Activated naive CD8-positive, alpha-beta T cell treated with anti-CD3 and anti-CD28 coated beads, Interleukin-2, amount 50 U/mL, for 16 hours (primary cell): ENCODE results near the gene SLC17A7.

ENCODE experiments used
- DNase-seq: peaks from one replicate; pipeline ENCODE4 v3.0.0-alpha.2; 2020; ENCODE audit warnings: low read depth, low spot score

The SLC17A7 gene

DNA sequence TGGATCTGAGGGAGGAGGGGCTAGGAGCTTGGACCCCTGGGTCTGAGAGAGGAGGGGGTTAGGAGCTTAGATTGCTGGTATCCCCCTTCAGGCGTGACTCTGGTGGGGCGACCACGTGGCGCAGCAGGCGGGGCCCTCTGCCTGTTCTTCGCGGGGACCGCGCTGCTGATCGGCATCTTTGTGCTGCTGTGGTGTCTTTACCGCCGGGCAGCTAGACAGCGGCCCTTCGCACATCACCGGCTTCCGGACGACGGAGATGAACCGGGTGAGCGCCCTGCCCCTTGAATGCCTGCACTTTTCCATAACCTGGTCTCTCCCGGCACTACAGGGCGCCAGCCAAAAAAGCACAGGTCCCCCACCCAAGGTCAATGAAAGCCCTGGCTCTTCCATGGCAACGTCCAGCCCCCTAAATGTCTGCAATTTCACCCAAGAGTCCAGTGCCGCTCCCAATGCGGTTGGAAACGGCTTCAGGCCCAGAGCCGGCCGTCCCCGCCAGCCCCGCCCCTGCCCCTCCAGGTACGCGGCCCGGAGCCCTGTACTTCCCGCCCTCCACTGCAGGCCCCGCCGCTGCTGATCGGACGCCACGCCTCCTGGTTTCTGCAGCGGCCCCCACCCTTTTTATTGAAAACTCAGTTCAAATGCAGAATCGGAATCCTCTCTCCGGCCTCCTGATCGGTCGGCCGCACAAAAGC is 13.3 kb downstream of the SLC17A7 start:
- DNase-seq: no peak

DNA sequence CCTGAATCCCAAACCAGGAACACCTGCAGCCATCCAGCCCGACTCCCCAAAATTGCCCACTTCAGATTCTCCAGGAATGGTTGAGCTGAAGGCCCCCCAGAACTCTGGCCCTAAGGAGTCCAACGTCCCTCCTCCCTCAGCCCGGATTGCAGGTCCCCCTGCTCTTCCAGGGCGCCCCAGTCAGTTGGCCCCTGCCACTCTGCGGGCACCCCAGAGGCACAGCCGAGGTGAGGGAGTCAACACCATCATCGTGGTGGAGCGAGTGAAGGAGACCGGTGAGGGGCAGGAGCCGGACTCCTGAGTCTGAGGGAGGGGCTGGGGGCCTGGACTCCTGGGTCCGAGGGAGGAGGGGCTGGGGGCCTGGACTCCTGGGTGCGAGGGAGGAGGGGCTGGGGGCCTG is 14.0 kb downstream of the SLC17A7 start:
- DNase-seq: no peak

DNA sequence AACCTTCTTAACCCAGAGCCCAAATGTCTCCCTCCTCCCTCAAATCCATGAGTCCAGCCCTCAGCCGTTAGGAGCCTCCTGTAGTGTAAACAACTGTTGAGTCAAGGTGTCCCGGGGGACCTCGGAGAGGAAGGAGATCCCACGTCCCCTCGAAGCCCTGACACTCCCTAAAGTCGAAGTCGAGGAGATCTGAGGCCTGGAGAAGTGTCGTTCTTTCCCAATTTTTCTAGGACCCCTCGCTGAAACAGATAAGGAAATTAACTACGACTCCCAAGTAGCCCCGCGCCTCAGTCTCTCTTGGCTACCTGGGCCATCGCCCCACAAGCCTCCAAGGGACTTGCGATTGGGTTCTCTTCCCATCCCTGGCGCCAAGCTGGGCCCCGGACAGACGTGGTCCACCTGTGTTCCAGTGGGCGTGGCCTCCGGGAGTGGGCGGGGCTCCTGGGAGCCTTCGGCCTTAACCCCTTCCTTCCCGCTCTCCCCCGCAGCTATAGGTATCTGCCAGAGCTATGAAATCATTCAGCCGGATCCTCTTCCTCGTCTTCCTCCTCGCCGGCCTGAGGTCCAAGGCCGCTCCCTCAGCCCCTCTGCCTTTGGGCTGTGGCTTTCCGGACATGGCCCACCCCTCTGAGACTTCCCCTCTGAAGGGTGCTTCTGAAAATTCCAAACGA is 15.3 kb downstream of the SLC17A7 start:
- DNase-seq: no peak

DNA sequence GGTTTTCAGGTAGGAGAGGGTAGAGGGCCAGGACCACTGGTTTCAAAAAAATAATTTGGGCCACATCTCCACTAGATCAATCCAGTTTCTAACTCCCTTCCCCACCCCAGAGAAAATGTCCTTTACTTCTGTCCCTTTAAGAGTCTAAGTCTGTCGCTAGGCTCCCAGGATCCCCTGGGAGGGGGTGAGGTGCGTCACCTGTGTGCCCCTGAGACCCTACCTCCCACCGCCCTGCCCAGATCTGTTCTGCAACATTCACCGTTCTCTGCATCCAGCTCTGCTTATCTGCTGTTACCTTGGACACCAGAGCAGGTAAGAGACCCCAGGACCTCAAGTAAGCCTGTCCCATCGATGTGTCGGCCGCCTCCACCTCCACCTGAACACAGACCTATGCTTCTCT is 16.1 kb downstream of the SLC17A7 start, which contains the start of gene GFY:
Gene GFY (plus strand): TSS at position 211 of the 400 bp plus-strand sequence. CDS start 1,043 bp downstream, outside the sequence.
- DNase-seq: no peak

DNA sequence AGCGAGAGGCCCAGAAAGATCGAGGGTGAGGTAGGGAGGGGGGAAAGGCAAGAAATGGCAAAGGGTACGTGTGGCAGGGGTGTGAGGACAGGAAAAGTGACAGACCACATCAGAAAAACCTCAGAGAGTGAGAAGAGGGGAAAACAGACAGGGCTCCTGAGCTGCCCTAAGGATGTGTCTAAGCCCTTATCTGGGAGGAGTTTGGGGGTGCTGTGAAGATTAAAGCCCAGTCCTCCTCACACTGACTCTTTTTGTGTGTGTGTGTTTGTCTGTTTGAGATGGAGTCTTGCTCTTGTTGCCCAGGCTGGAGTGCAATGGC is 17.4 kb downstream of the SLC17A7 start:
- no peak for DNase-seq

DNA sequence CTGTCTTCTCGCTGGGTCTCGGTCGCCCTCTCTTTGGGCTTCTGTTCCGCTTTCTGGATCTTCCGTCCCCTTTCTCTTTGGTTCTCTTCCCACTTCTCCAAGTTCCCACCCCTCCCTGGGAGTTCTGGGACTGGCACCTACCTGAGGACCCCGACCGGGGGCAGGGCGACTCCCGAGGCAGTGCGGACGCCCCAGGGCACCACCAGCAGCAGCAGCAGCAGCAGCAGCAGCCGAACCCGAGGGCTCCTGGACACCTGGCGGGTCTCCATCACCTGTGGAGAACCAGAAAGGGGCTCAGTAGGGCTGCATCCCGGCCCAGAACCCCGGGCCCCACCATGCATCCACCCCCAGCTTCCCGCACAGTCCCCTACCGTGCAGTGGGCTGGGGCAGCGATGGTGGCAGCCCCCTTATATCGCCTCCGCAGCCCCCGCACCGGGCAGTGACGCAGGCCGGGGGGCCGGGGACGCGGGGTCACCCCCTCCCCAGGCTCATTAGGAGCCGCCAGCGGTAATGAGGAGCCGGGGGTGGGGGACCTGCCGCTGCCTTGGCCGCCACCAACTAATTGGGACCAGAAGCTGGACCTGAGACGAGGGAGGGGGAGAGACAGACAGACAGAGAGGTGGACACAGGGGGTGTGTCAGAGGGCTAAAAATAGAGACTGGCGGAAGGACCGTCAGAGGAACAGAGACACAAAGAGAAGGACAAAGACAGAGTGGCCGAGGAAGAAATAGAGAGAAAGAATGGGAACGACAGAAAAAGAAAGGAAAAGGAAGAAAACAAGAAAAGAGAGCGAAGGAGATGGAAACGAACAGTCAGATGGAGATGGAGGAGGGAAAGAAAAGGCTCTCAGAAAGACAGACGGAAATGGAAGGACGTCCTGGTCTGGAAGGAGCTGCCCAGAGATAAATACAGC is 18.0 kb downstream of the SLC17A7 start, which contains the start of gene PTH2:
Gene PTH2 (minus strand): TSS at position 371 of the 914 bp plus-strand sequence. CDS start 102 bp downstream, at position 269.
- no peak for DNase-seq

DNA sequence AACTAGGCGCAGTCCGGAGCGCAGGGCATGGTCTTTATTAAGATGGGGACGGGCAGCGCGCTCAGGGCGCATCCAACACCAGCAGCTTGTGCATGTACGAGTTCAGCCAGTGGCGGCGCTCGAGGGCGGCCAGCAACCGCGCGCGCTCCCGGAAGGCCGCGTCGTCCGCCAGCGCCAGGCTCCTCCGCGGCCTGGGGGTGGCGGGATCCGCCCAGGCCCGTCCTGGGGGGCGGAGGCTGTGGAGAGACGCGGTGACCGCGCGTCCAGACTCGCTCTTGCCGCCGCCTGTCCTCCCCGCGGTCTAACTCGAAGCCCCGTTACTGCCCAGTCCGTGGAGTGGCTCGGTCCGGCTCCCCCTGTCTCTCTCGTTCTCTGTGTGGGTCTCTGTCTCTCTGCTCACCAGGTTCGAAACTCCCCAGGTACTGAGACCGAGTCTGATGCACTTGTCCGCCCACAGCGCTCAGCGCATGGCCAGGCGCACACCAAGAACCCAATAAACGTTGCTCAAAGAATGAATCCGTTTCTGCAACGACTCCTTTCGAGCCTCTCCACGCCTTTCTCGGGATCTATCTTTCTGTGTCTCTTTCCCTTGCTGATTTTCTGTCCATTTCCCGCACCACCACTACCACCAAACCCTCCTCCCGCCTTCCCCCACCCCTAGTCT is 18.8 kb downstream of the SLC17A7 start:
- no peak for DNase-seq

DNA sequence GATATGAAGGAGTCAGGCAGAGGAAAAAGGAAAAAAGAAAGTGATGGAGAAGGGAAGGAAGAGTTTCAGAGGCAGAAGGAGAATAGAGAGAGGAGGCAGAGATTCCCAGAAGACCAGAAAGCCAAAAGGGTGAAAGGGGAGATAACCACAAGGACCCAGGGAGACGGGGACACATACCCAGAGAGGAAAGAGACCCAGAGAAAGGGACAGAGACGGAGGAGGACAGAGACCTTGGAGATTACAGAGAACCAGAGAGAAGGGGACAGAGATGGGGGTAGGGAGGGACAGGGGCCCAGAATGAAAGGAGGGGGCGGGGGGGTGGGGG is 19.5 kb downstream of the SLC17A7 start:
- no peak for DNase-seq

DNA sequence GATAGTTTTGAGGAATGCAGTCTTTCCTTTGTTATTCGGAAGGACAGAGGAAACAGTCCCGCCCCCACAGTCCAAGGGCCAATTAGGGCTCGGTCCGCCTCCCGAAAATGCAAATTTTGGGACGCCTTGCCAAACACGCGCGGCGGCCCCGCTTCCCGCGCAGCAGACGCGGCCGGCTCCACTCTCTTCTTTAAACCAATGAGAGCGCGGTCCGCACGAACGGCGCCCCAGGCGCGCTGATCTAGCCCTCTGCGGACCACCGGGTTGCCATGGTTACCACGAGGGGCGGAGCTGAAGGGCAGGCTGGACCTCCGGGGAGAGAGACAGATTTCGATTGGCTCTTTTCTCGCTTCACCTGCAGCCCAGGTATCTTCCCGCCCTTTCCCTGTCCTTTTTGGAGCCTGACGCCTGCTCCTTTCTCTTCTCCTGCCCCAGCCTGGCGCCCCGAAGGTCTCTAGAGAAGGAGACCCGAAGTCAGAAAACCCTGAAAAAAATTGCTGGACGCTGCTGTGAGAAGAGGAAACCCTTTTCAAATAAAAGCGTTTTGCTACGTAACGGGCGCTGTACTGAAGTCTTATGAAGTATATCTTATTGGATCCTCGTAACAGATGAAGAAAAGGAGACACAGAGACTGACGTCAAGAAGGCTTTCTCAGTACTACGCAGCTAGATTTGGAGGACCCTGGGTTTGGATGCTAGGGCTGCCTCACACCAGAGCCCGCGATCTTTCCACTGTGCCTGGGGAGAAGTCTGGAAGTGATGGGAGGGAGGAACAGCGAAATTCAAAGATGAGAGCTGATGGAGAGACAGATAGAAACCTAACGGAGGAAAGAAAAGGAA is 20.1 kb downstream of the SLC17A7 start:
- no peak for DNase-seq

DNA sequence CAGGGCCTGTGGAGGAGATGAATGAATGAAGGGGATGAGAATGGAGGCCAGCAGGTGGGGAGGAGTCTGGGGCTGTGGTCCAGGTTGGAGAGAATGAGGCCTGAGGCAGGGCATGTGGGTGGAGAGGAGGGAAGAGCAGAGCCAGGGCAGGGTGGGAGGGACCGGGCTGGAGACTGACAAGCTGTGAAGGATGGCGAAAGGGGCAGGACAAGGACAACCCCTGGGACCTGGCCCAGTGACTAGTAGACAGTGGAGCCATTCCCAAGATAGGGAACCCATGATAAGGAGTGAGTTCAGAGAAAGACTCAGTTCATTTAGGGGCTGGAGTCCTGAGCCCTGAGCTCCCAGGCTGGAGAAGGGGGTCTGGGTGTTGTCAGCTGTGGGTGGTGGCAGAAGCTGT is 21.1 kb downstream of the SLC17A7 start:
- DNase-seq: no peak

DNA sequence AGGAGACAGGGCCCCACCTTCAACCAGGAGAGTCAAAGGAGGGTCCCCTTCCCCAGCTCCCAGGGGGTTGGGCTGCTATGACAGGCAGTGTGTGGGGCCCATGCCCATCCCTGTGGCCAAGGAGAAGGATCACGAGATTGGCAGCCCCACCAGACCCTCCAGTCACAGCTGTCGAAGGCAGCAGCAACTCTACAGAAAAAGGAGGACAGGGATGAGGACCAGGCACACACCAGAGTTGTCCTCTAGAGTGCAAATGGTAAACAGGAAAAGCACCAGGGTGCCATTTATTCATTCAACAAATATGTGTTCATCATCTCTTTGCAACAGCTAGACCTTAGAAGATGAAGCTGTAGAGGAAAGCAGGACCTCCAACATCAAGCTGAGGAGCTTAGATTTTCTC is 22.2 kb downstream of the SLC17A7 start:
- DNase-seq: no peak

DNA sequence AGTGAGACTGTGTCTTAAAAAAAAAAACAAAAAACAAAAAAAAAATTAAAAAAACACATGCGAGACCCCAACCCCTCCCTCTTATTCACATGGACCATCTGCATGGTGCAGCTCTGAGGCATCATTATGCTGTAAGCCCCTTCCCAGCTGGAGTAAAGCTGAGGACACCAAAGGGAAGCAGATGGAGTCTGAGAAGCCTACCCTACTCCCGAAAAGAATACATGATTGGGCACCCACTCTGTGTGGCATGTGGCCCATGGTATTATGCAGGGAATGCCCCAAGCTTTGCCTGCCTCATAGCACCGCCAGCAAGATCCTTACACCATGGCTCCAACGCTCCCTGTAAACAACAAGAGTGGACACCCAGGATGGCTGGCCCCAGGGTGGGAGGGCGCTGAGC is 22.8 kb downstream of the SLC17A7 start:
- no peak for DNase-seq

DNA sequence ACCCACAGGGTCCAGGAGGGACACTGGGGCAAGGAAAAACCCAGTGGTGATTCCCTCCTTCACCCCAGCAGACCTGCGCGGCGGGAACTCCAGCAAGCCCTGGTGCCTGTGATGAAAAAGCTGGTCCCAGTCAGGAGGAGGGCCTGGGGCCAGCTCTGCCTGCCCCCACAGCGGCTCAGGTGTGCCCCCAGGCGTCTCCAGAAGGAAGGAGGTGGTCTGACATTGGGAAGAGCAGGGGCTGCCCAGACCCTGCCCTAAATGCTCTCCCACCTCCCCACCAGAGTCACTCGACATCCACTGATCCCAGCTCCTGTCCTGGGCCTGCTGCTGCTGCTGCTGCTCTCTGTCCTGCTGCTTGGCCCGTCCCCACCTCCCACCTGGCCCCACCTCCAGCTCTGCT is 24.2 kb downstream of the SLC17A7 start:
- DNase-seq: no peak

DNA sequence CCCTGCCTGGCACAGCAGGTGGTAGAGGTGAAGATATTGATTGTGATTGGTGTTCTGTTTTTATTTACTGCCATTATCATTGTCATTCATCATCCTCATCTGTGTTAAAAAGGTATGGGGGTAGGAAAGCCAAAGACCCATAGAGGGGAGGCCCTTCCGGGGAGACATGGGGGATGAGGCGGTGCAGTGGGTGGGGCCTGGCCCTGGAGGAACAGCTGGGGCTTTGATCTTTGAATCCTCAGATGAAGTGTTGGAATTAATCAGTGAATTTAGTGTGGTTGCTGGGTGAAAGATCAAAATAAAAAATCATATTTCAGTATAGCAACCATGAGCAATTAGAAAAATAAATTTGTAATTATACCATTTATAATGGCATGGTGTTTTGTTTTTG is 25.5 kb downstream of the SLC17A7 start:
- no peak for DNase-seq

DNA sequence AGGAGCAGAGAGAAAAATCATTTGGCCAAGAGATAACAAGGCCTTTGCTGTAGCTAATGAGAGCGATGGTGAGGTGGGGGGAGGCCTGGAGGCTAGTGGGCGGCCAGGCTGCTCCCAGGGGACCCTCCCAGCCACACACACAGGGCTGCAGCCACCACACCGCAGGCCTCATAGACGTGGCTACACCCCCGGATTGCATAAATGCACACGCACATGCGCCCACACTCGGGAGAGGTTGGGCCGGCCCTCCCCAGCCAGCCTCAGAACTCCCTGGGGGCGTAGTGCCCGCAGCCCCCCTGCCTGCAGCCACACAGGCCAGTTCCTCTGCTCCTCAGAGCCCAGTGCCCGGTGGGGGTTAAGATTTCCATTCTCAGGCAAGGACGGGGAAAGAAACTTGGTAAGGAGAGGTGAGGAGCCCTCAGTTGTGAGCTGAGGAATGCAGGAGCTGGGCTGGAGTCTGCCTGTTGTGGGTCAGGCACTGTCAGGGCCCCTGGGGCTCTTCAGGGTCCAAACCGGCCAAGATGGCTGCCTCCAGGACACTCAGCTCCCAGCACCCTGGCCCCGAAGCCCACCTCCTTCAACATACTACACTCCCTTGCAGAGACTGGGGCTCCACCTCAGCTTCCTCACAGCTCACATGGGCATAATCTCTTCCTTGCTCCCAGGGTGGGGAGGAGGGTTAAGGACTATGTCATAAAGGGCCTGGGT is 26.1 kb downstream of the SLC17A7 start:
- no peak for DNase-seq

DNA sequence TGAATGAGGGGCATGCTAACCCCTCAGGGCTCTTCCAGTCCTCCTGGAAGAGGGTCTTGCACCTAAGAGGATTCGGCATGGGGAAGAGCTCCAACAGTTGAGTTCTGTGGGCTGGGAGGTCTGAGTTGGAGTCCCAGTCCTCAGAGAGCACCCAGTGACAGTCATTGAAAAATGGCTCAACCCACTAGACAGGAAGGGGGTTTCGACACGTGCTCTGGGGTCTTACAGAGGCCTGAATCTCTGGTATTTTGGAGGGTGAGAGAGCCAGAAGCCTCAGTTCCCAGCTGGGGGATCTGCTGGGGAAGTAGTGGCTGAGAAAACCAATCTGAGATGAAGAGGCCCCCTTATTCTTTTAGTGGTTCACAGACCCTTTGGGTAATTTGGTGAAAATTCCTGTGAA is 27.1 kb downstream of the SLC17A7 start:
- no peak for DNase-seq

DNA sequence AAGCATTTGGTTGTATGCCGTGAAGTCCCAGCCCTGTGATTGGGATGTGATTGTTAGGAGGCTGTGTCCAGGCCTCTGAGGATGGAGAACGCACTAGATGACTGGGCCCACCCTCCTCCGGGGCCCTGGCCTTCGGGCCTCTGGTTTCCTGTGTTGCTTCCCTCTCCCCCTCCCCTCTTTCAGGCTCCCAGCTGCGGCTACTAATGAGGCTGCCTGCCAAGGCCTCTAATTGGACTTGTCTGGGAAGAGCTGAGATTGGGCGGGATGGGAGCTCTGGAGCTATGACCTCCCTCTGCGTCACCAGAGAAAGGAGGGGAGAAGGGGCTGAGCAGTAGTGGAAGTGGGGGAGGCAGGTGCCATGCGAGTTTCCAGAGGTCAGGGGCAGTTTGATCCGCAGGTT is 28.0 kb downstream of the SLC17A7 start:
- no peak for DNase-seq

DNA sequence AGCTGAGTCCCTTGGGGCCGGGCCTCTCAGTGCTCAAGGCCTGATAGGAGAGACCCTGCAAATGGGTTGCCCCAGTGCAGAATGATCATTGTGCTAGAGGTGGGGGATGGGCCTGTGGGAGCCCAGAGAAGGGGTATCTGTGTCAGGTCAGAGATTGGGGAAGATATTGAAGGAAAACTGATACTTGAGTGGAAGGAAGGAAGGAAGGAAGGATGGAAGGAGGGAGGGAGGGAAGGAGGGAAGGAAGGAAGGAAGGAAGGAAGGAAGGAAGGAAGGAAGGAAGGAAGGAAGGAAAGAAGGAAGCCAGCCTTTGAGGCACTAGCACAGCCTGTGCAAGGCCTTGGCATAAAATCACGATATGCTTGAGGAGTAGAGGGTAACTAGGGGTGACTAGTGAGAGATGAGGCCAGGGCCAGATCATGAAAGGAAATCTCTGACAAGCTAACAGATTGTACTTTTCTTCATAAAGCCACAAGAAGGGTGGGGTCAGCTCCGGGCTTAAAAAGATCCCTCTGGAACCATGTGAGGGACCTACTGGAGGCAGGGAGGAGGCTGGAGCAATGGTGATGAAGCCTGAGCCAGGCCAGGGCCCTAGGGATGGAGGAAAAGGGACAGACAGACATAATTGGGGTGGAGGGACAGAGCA is 29.5 kb downstream of the SLC17A7 start:
- no peak for DNase-seq

DNA sequence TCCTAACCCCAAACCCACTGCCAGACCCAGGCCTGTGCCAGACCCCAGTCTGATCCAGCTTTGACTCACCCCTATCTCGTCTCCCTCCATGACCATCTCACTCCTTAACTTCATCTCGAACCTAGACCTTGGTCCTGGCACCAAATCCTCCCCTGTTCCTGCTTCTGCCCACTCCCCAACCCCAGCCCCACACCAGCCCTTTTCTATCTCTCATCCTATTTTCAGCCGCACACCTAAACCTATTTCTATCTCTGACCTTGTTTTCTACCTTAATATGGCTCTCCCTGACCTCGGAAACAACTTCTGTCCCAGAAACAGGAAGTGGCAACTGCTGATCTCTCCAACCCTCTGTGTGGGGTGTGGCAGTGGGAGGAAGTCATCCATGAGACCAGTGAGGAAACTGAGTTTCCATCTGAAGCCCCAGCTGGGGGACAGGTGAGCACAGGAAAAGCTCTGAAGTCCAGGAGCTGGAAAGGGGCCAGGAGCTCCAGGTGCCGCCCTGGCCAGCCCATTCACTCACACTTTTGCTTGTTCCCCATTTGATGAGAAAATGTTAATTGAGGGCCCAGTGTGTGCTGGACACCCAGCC is 31.8 kb downstream of the SLC17A7 start:
- no peak for DNase-seq
